Ishikawa (cell line): ENCODE measurements around the gene GSAP.

Source experiments
- CEBPB ChIP-seq: IDR thresholded peaks from 2 replicates; pipeline ENCODE4 v1.6.1; 2012
- CREB1 ChIP-seq: IDR thresholded peaks from 2 replicates; pipeline ENCODE4 v1.6.1; 2012; ENCODE audit warnings: low read depth
- EGR1 ChIP-seq: IDR thresholded peaks from 2 replicates; pipeline ENCODE4 v1.6.1; 2012
- EP300 ChIP-seq: IDR thresholded peaks from 2 replicates; pipeline ENCODE4 v1.6.1; 2012; ENCODE audit warnings: borderline replicate concordance
- FOXM1 ChIP-seq: IDR thresholded peaks from 2 replicates; pipeline ENCODE4 v1.6.1; 2012; ENCODE audit warnings: low read depth, borderline replicate concordance
- MAX ChIP-seq: IDR thresholded peaks from 2 replicates; pipeline ENCODE4 v1.6.1; 2012
- NFIC ChIP-seq: IDR thresholded peaks from 2 replicates; pipeline ENCODE4 v1.6.1; 2012
- RAD21 ChIP-seq: IDR thresholded peaks from 2 replicates; pipeline ENCODE4 v1.6.1; 2012; ENCODE audit warnings: low read depth
- TAF1 ChIP-seq: IDR thresholded peaks from 2 replicates; pipeline ENCODE4 v1.6.1; 2012; ENCODE audit warnings: low read depth, mild to moderate bottlenecking
- TCF12 ChIP-seq: IDR thresholded peaks from 2 replicates; pipeline ENCODE4 v1.6.1; 2012; ENCODE audit warnings: low read depth
- TEAD4 ChIP-seq: IDR thresholded peaks from 2 replicates; pipeline ENCODE4 v1.6.1; 2012
- YY1 ChIP-seq: IDR thresholded peaks from 2 replicates; pipeline ENCODE4 v1.6.1; 2012; ENCODE audit warnings: low read depth
- ZBTB7A ChIP-seq: IDR thresholded peaks from 2 replicates; pipeline ENCODE4 v1.6.1; 2012; ENCODE audit warnings: low read depth
- TF ChIP-seq, protein P1 (sequence below): IDR thresholded peaks from 2 replicates; pipeline ENCODE4 v1.6.1; 2012
- TF ChIP-seq, protein P2 (sequence below): IDR thresholded peaks from 2 replicates; pipeline ENCODE4 v1.6.1; 2012; ENCODE audit warnings: low read depth, mild to moderate bottlenecking

Gene GSAP

GRCh38 chr7:77276120-77276519 is 140.0 kb downstream of the GSAP start:
- TF ChIP-seq EGR1 = no peak
- TF ChIP-seq NFIC = no peak
- no peak for TF ChIP-seq TAF1
- TF ChIP-seq YY1 = no peak
- TF ChIP-seq MAX = no peak

- TF ChIP-seq NFIC (no peak), EGR1 (no peak), EP300 (no peak), TEAD4 (no peak), TAF1 (no peak), CEBPB (no peak), MAX (no peak), FOXM1 (no peak), YY1 (no peak), CREB1 (no peak), ZBTB7A (no peak), TCF12 (no peak), RAD21 (no peak)
- TF ChIP-seq, protein P1, sequence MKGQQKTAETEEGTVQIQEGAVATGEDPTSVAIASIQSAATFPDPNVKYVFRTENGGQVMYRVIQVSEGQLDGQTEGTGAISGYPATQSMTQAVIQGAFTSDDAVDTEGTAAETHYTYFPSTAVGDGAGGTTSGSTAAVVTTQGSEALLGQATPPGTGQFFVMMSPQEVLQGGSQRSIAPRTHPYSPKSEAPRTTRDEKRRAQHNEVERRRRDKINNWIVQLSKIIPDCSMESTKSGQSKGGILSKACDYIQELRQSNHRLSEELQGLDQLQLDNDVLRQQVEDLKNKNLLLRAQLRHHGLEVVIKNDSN = no peak
- TF ChIP-seq, protein P2, sequence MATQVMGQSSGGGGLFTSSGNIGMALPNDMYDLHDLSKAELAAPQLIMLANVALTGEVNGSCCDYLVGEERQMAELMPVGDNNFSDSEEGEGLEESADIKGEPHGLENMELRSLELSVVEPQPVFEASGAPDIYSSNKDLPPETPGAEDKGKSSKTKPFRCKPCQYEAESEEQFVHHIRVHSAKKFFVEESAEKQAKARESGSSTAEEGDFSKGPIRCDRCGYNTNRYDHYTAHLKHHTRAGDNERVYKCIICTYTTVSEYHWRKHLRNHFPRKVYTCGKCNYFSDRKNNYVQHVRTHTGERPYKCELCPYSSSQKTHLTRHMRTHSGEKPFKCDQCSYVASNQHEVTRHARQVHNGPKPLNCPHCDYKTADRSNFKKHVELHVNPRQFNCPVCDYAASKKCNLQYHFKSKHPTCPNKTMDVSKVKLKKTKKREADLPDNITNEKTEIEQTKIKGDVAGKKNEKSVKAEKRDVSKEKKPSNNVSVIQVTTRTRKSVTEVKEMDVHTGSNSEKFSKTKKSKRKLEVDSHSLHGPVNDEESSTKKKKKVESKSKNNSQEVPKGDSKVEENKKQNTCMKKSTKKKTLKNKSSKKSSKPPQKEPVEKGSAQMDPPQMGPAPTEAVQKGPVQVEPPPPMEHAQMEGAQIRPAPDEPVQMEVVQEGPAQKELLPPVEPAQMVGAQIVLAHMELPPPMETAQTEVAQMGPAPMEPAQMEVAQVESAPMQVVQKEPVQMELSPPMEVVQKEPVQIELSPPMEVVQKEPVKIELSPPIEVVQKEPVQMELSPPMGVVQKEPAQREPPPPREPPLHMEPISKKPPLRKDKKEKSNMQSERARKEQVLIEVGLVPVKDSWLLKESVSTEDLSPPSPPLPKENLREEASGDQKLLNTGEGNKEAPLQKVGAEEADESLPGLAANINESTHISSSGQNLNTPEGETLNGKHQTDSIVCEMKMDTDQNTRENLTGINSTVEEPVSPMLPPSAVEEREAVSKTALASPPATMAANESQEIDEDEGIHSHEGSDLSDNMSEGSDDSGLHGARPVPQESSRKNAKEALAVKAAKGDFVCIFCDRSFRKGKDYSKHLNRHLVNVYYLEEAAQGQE = no peak
Measured at GRCh38 chr7:77271766-77272165, 144.4 kb downstream of the GSAP start.

DNA sequence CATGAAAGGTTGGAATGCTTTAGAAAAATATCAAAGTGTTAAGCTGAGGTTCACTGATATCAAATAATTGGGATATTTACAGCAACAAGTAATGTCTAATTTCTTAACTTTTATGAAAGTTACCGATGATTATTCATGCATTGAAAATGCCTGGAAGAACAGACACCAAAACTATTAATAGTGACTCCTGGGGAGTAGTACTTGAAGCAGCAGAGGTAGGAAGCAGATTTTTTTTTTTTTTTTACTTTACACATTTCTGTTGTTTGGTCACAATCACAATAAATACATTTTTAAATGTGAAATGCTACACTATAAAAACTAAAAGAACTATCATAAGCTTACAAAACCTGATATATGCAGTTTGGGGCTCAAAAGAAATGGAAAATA is 146.1 kb downstream of the GSAP start:
- TF ChIP-seq, protein P1 = no peak
- no peak for TF ChIP-seq TEAD4
- no peak for TF ChIP-seq YY1
- no peak for TF ChIP-seq FOXM1
- TF ChIP-seq NFIC = no peak
- TF ChIP-seq MAX = no peak
- no peak for TF ChIP-seq RAD21
- TF ChIP-seq EGR1 = no peak
- TF ChIP-seq TAF1 = no peak
- no peak for TF ChIP-seq TCF12
- TF ChIP-seq, protein P2 = no peak

- no peak for TF ChIP-seq CEBPB
- TF ChIP-seq RAD21 = no peak
- TF ChIP-seq EP300 = no peak
- TF ChIP-seq, protein P1 = no peak
- TF ChIP-seq TEAD4 = no peak
- TF ChIP-seq, protein P2 = no peak
- TF ChIP-seq TCF12 = no peak
- TF ChIP-seq EGR1 = no peak
- no peak for TF ChIP-seq TAF1
- no peak for TF ChIP-seq CREB1
- TF ChIP-seq FOXM1 = no peak
- no peak for TF ChIP-seq NFIC
- no peak for TF ChIP-seq YY1
- TF ChIP-seq MAX = no peak
- no peak for TF ChIP-seq ZBTB7A
Measured at GRCh38 chr7:77269360-77270093, 146.6 kb downstream of the GSAP start.
